DND-41 (cell line): Measurements from ENCODE around the gene HOXC5.

Experiments used
- EZH2 ChIP-seq: IDR thresholded peaks from 3 replicates; pipeline ENCODE4 v1.6.1; 2012; ENCODE audit warnings: borderline replicate concordance, low read depth, mild to moderate bottlenecking, moderate library complexity, low read length, inconsistent platforms; ENCODE audit not compliant: severe bottlenecking
- TF ChIP-seq, protein P1 (sequence below): IDR thresholded peaks from 2 replicates; pipeline ENCODE4 v1.5.1; 2012; ENCODE audit warnings: borderline replicate concordance, low read length, moderate library complexity, mild to moderate bottlenecking; ENCODE audit not compliant: poor library complexity, severe bottlenecking; ENCODE audit errors: extremely low read depth

DNA sequence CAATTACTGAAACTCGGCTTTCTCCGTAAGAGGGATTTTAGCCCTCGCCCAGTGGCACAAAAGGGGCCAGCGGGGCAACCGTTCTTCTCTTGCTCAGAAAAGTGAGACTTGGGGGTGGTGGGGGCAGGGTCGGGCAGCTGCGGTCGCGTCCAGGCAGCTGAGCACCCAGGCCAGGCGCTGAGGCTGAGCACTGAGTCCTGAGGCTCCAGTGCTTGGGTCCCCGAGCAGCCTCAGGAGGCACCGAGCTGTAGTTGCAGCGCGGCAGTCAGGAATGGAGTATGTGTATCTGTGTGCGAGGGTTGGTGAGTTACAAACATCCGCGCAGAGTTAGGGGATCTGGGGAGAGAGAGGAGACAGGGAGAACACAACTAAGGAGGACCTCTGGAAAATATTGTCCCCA, 8.7 kb upstream of the HOXC5 start:
- TF ChIP-seq, protein P1, sequence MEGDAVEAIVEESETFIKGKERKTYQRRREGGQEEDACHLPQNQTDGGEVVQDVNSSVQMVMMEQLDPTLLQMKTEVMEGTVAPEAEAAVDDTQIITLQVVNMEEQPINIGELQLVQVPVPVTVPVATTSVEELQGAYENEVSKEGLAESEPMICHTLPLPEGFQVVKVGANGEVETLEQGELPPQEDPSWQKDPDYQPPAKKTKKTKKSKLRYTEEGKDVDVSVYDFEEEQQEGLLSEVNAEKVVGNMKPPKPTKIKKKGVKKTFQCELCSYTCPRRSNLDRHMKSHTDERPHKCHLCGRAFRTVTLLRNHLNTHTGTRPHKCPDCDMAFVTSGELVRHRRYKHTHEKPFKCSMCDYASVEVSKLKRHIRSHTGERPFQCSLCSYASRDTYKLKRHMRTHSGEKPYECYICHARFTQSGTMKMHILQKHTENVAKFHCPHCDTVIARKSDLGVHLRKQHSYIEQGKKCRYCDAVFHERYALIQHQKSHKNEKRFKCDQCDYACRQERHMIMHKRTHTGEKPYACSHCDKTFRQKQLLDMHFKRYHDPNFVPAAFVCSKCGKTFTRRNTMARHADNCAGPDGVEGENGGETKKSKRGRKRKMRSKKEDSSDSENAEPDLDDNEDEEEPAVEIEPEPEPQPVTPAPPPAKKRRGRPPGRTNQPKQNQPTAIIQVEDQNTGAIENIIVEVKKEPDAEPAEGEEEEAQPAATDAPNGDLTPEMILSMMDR = no peak
- no peak for TF ChIP-seq EZH2
